H1 (cell line): ENCODE results near the gene OMA1.

Experiments
- EP300 ChIP-seq, 2 experiments: IDR thresholded peaks; 1 replicate in 1 of 2; 2 replicates in 1 of 2; pipeline ENCODE4 v1.6.1; 2011 to 2012; ENCODE audit warnings: low read depth in 2 of 2, low read length in 2 of 2, mild to moderate bottlenecking in 2 of 2, borderline replicate concordance in 1 of 2, inconsistent platforms in 1 of 2, moderate library complexity in 1 of 2
- EZH2 ChIP-seq: fragments of 200-600 bp; sonication (generic); IDR thresholded peaks from 2 replicates; pipeline ENCODE4 v1.7.1; 2012; ENCODE audit warnings: low read depth, mild to moderate bottlenecking, moderate library complexity, low read length, inconsistent platforms; ENCODE audit not compliant: severe bottlenecking
- POLR2A ChIP-seq, 2 experiments: IDR thresholded peaks; 1 replicate in 1 of 2; 2 replicates in 1 of 2; pipeline ENCODE4 v1.6.1; 2011; ENCODE audit warnings: low read depth in 2 of 2, low read length in 2 of 2, mild to moderate bottlenecking in 2 of 2; ENCODE audit errors: control extremely low read depth in 1 of 2
- POLR2AphosphoS5 ChIP-seq: IDR thresholded peaks from 2 replicates; pipeline ENCODE4 v1.6.1; 2011; ENCODE audit warnings: low read depth, low read length
- SP1 ChIP-seq: IDR thresholded peaks from 2 replicates; pipeline ENCODE4 v1.6.1; 2011; ENCODE audit warnings: low read depth, low read length
- SP2 ChIP-seq: IDR thresholded peaks from 2 replicates; pipeline ENCODE4 v1.6.1; 2012; ENCODE audit warnings: mild to moderate bottlenecking, low read length, inconsistent platforms
- TAF1 ChIP-seq: IDR thresholded peaks from 2 replicates; pipeline ENCODE4 v1.6.1; 2011; ENCODE audit warnings: mild to moderate bottlenecking, low read depth, low read length
- TF ChIP-seq, protein P1 (sequence below), 3 experiments: IDR thresholded peaks; 1 replicate in 2 of 3; 2 replicates in 1 of 3; pipeline versions ENCODE4 v1.5.1 to v1.6.1; 2011; ENCODE audit warnings: low read length in 3 of 3, mild to moderate bottlenecking in 3 of 3, inconsistent platforms in 2 of 3, low read depth in 1 of 3, moderate library complexity in 1 of 3; ENCODE audit not compliant: insufficient read depth in 1 of 3; ENCODE audit errors: control extremely low read depth in 1 of 3
- TF ChIP-seq, protein P2 (sequence below): IDR thresholded peaks from 2 replicates; pipeline ENCODE4 v1.6.1; 2012; ENCODE audit warnings: inconsistent platforms

- TF ChIP-seq, protein P1, sequence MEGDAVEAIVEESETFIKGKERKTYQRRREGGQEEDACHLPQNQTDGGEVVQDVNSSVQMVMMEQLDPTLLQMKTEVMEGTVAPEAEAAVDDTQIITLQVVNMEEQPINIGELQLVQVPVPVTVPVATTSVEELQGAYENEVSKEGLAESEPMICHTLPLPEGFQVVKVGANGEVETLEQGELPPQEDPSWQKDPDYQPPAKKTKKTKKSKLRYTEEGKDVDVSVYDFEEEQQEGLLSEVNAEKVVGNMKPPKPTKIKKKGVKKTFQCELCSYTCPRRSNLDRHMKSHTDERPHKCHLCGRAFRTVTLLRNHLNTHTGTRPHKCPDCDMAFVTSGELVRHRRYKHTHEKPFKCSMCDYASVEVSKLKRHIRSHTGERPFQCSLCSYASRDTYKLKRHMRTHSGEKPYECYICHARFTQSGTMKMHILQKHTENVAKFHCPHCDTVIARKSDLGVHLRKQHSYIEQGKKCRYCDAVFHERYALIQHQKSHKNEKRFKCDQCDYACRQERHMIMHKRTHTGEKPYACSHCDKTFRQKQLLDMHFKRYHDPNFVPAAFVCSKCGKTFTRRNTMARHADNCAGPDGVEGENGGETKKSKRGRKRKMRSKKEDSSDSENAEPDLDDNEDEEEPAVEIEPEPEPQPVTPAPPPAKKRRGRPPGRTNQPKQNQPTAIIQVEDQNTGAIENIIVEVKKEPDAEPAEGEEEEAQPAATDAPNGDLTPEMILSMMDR (IDR thresholded peaks at IDR 0.05; ENCODE audit: control extremely low read depth in 1 of 3, insufficient read depth in 1 of 3, low read depth in 1 of 3, low read length in 3 of 3), result no peak
- TF ChIP-seq, protein P2, sequence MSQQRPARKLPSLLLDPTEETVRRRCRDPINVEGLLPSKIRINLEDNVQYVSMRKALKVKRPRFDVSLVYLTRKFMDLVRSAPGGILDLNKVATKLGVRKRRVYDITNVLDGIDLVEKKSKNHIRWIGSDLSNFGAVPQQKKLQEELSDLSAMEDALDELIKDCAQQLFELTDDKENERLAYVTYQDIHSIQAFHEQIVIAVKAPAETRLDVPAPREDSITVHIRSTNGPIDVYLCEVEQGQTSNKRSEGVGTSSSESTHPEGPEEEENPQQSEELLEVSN, result no peak
- TF ChIP-seq POLR2AphosphoS5 (no peak), TAF1 (no peak), EZH2 (no peak), SP2 (no peak), POLR2A (IDR thresholded peaks at IDR 0.05; ENCODE audit: control extremely low read depth in 1 of 2, low read depth in 2 of 2, low read length in 2 of 2) (no peak), EP300 (IDR thresholded peaks at IDR 0.05; ENCODE audit: borderline replicate concordance in 1 of 2, low read depth in 2 of 2, low read length in 2 of 2) (no peak), SP1 (no peak)
These were observed 41.2 kb downstream of the OMA1 start for GRCh38 chr1:58505286-58505685.
